KMS-11 (cell line): Measurements from ENCODE around the gene CCDC15.

Experiments
- H2AFZ ChIP-seq: fragments of 200-600 bp; sonication (generic); 2 replicates; pipeline ENCODE4 v1.6.1; 2016; ENCODE audit warnings: antibody characterized with exemption, mixed run types, low read depth
- H3K27ac ChIP-seq: fragments of 200-600 bp; sonication (generic); 2 replicates; pipeline ENCODE4 v1.6.1; 2016; ENCODE audit warnings: mild to moderate bottlenecking, mixed run types
- H3K27me3 ChIP-seq: fragments of 200-600 bp; sonication (generic); 2 replicates; pipeline ENCODE4 v1.6.1; 2017; ENCODE audit warnings: mild to moderate bottlenecking, low read depth, mixed run types, moderate library complexity; ENCODE audit not compliant: insufficient read depth
- H3K36me3 ChIP-seq: fragments of 200-600 bp; sonication (generic); 2 replicates; pipeline ENCODE4 v1.6.1; 2017; ENCODE audit warnings: mild to moderate bottlenecking, mixed run types; ENCODE audit not compliant: insufficient read depth
- H3K4me1 ChIP-seq: fragments of 200-600 bp; sonication (generic); 2 replicates; pipeline ENCODE4 v1.6.1; 2016; ENCODE audit warnings: mild to moderate bottlenecking, low read depth, mixed run types; ENCODE audit not compliant: poor library complexity, severe bottlenecking
- H3K4me2 ChIP-seq: fragments of 200-600 bp; sonication (generic); 2 replicates; pipeline ENCODE4 v1.7.0; 2016; ENCODE audit warnings: mild to moderate bottlenecking, mixed run types
- H3K4me3 ChIP-seq: fragments of 200-600 bp; sonication (generic); IDR thresholded peaks from 2 replicates; pipeline ENCODE4 v1.6.1; 2017; ENCODE audit warnings: low read depth, low read length, mixed read lengths; ENCODE audit not compliant: insufficient read depth
- H3K79me2 ChIP-seq: fragments of 200-600 bp; sonication (generic); 2 replicates; pipeline ENCODE4 v1.6.1; 2016; ENCODE audit warnings: low read depth, mixed run types; ENCODE audit not compliant: insufficient read depth
- H3K9ac ChIP-seq: fragments of 200-600 bp; sonication (generic); 2 replicates; pipeline ENCODE4 v1.6.1; 2016; ENCODE audit warnings: mild to moderate bottlenecking, mixed run types
- H4K20me1 ChIP-seq: fragments of 200-600 bp; sonication (generic); 2 replicates; pipeline ENCODE4 v1.6.1; 2016; ENCODE audit warnings: mild to moderate bottlenecking, mixed run types; ENCODE audit not compliant: insufficient read depth
- TF ChIP-seq, protein P1 (sequence below): fragments of 200-600 bp; sonication (generic); conservative IDR thresholded peaks from 2 replicates; pipeline ENCODE4 v1.6.1; 2017; ENCODE audit warnings: low read depth, mild to moderate bottlenecking, antibody characterized with exemption, low read length, moderate library complexity, mixed read lengths

The CCDC15 gene, protein sequence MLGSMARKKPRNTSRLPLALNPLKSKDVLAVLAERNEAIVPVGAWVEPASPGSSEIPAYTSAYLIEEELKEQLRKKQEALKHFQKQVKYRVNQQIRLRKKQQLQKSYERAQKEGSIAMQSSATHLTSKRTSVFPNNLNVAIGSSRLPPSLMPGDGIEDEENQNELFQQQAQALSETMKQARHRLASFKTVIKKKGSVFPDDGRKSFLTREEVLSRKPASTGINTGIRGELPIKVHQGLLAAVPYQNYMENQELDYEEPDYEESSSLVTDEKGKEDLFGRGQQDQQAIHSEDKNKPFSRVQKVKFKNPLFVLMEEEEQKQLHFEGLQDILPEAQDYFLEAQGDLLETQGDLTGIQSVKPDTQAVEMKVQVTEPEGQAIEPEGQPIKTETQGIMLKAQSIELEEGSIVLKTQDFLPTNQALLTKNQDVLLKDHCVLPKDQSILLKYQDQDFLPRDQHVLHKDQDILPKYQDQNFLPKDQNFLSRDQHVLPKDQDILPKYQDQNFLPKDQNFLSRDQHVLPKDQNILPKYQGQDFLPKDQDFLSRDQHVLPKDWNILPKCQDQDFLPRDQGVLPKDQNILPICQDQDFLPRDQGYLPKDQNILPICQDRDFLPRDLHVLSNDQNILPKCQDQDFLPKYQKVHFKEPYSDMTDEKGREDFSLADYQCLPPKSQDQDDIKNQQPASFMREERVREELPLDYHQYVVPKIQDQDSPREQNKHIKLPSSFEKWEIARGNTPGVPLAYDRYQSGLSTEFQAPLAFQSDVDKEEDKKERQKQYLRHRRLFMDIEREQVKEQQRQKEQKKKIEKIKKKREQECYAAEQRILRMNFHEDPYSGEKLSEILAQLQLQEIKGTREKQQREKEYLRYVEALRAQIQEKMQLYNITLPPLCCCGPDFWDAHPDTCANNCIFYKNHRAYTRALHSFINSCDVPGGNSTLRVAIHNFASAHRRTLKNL

DNA sequence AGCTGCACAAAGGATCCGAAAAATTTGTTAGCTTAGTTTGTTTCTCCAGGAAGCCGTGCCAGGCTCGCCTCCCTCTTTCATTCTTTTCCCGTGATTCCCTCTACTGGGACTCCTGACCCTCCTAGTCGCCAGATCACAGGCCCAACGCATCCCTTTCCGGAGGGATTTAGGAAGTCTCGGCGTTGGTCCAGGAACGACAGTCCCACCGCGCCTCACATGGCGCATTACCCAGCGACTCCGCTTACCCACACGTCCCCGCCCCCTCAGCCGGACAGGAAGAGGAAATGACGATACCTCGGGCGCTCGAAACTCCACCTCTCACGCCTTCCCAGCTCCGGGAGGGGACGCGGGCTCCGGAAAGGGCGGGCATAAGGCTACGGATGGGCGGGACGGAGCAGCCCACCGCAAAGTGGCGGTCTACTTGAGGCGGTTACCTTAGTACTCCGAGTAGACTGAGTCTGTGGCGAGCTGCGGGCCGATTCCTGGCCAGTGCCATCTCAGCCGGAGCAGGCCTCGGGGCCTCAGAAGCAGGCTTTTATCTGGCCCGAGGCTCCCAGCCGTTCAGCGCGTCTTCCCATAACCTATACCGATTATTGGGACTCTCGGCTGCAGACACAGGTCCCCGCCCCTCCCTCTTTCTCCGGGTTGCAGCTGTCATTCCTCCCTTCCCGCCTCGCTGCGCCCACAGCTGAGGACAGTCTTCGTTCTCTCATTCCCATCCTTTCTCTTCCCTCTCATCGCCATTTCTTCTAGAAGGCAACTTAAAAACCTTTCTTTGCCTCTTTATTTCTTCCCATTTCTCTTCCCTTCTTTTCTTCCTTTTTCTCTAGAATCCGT, at the start of gene CCDC15:
Gene CCDC15 (plus strand): TSS at position 450 of the 837 bp plus-strand sequence. CDS start 531 bp downstream, outside the sequence.
- H3K36me3 ChIP-seq = no peaks in the 10 kb centered on the region
- H3K4me1 ChIP-seq = peaks cover 6% of the 10 kb centered on the region
- H4K20me1 ChIP-seq = no peaks in the 10 kb centered on the region
- H2AFZ ChIP-seq = peak within 1 kb of the TSS; percentile 93
- H3K79me2 ChIP-seq = no peaks in the 10 kb centered on the region
- H3K9ac ChIP-seq = peak within 1 kb of the TSS; percentile 65; the same call in 1 of the 2 replicates
- TF ChIP-seq, protein P1, sequence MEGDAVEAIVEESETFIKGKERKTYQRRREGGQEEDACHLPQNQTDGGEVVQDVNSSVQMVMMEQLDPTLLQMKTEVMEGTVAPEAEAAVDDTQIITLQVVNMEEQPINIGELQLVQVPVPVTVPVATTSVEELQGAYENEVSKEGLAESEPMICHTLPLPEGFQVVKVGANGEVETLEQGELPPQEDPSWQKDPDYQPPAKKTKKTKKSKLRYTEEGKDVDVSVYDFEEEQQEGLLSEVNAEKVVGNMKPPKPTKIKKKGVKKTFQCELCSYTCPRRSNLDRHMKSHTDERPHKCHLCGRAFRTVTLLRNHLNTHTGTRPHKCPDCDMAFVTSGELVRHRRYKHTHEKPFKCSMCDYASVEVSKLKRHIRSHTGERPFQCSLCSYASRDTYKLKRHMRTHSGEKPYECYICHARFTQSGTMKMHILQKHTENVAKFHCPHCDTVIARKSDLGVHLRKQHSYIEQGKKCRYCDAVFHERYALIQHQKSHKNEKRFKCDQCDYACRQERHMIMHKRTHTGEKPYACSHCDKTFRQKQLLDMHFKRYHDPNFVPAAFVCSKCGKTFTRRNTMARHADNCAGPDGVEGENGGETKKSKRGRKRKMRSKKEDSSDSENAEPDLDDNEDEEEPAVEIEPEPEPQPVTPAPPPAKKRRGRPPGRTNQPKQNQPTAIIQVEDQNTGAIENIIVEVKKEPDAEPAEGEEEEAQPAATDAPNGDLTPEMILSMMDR = no peak
- no peak within 1 kb of the TSS for H3K4me3 ChIP-seq
- peak within 1 kb of the TSS; percentile 90 for H3K4me2 ChIP-seq
- no peaks in the 10 kb centered on the region for H3K27me3 ChIP-seq
- peak within 1 kb of the TSS; percentile 47; the same call in 1 of the 2 replicates for H3K27ac ChIP-seq

DNA sequence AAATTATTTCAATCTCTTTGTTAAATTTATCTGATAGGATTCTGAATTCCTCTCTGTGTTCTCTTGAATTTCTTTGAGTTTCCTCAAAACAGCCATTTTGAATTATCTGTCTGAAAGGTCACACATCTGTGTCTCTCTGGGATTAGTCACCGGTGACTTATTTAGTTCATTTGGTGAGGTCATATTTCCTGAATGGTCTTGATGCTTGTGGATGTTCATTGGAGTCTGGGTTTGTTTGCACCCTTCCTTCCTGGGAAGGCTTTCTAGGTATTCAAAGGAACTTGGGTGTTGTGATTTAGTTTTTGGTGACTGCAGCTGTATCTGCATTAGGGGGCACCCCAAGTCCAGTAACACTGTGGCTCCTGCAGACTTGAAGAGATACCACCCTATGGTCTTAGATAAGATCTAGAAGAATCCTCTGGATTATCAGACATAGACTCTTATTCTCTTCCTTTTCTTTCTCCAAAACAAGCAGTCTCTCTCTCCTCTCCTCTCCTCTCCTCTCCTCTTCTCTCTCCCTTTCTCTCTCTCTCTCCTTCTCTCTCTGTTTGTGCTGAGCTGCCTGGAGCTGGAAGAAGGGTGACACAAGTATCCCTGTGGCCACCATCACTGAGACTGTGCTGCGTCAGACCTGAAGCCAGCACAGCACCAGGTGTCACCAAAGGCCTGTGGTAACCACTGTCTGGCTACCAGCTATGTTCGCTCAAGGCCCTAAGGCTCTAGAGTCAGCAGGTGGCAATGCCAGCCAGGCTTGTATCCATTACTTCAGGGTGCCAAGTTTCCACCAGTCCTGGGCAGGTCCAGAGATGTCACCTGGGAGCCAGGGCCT, 38.2 kb upstream of the CCDC15 start:
- Histone ChIP-seq H3K4me2 (no peak overlapping the region), H3K9ac (no peak overlapping the region), H4K20me1 (no peaks in the 10 kb centered on the region), H3K27ac (no peak overlapping the region), H3K4me1 (no peaks in the 10 kb centered on the region), H3K36me3 (no peaks in the 10 kb centered on the region), H2AFZ (no peak overlapping the region), H3K27me3 (no peaks in the 10 kb centered on the region), H3K79me2 (no peaks in the 10 kb centered on the region), H3K4me3 (no peak overlapping the region)
- TF ChIP-seq, protein P1 = no peak

DNA sequence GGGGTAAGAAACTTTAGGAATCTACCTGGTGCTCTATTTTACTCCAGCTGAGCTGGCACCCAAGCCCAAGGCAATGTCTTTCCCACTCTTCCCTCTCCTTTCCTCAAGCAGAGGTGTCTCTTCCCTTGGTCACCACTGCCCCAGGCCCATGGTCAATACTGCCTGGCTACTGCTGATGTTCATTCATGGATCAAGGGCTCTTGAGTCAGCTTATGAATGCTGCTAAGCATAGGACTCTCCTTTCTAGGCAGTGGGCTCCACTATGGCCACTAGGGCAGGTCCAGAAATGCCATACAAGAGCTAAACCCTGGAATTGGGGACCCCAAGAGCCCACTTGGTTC, 37.7 kb upstream of the CCDC15 start:
- TF ChIP-seq, protein P1 = no peak
- Histone ChIP-seq H3K4me3 (no peak overlapping the region), H2AFZ (no peak overlapping the region), H3K4me1 (no peaks in the 10 kb centered on the region), H3K36me3 (no peaks in the 10 kb centered on the region), H4K20me1 (no peaks in the 10 kb centered on the region), H3K4me2 (no peak overlapping the region), H3K9ac (no peak overlapping the region), H3K27me3 (no peaks in the 10 kb centered on the region), H3K79me2 (no peaks in the 10 kb centered on the region), H3K27ac (no peak overlapping the region)
